AG04450 (cell line): Measurements from ENCODE around the gene PITPNM3. TPM values are rescaled to one million over a fixed set of nuclear protein-coding genes. Genes with fewer than 3 reads are reported as not detected.

Experiments
- CTCF ChIA-PET: fragments of 300-600, 350-600 bp; formaldehyde crosslinking; extraction: SDS; loops from one replicate; lab custom pipeline; 2022; ENCODE audit warnings: antibody characterized with exemption, inconsistent platforms; lab: Charles Lee
- POLR2A ChIA-PET: fragments of 350-600 bp; formaldehyde crosslinking; extraction: SDS; loops from one replicate; lab custom pipeline; 2021; ENCODE audit warnings: antibody characterized with exemption, inconsistent platforms; lab: Yijun Ruan, JAX
- DNase-seq: peaks from one replicate; pipeline ENCODE4 v3.0.0-alpha.2; 2011; ENCODE audit warnings: low read depth, low spot score
- H3K27ac ChIP-seq: one replicate; pipeline ENCODE4 v1.5.1; 2012; ENCODE audit warnings: low read depth, low read length, control low read depth
- H3K27me3 ChIP-seq: one replicate; pipeline ENCODE4 v1.6.0; 2012; ENCODE audit warnings: low read length; ENCODE audit not compliant: control insufficient read depth, insufficient read depth
- H3K4me3 ChIP-seq: 2 replicates; pipeline ENCODE4 v1.5.1; 2011; ENCODE audit warnings: mild to moderate bottlenecking, low read depth, low read length, control low read depth
- H3K9me3 ChIP-seq: 2 replicates; pipeline ENCODE4 v1.5.1; 2012; ENCODE audit warnings: low read length; ENCODE audit not compliant: control insufficient read depth, insufficient read depth
- polyA plus RNA-seq: library from polyadenylated mRNA; depleted of rRNA; stranded (reverse); fragments of >200 nt; gene quantifications from 2 replicates; pipeline ENCODE4 v1.2.3, GENCODE V29; 2011
- TF ChIP-seq, protein P1 (sequence below): IDR thresholded peaks from 2 replicates; pipeline ENCODE4 v1.5.1; 2011; ENCODE audit warnings: low read depth, low read length, control low read depth, inconsistent platforms

PITPNM3 gene
- polyA plus RNA-seq, 1 experiment: 0.38 TPM

- Histone ChIP-seq H3K27me3 (peaks cover 18% of the 10 kb centered on the region), H3K4me3 (no peak overlapping the region), H3K9me3 (no peaks in the 10 kb centered on the region; the same call in 1 of the 2 replicates), H3K27ac (no peak overlapping the region)
- DNase-seq: no peak
- POLR2A ChIA-PET: no interaction called here
- TF ChIP-seq, protein P1, sequence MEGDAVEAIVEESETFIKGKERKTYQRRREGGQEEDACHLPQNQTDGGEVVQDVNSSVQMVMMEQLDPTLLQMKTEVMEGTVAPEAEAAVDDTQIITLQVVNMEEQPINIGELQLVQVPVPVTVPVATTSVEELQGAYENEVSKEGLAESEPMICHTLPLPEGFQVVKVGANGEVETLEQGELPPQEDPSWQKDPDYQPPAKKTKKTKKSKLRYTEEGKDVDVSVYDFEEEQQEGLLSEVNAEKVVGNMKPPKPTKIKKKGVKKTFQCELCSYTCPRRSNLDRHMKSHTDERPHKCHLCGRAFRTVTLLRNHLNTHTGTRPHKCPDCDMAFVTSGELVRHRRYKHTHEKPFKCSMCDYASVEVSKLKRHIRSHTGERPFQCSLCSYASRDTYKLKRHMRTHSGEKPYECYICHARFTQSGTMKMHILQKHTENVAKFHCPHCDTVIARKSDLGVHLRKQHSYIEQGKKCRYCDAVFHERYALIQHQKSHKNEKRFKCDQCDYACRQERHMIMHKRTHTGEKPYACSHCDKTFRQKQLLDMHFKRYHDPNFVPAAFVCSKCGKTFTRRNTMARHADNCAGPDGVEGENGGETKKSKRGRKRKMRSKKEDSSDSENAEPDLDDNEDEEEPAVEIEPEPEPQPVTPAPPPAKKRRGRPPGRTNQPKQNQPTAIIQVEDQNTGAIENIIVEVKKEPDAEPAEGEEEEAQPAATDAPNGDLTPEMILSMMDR: no peak
- CTCF ChIA-PET: no interaction called here
Observed at GRCh38 chr17:6497496-6498221, 58.7 kb downstream of the PITPNM3 start.

DNA sequence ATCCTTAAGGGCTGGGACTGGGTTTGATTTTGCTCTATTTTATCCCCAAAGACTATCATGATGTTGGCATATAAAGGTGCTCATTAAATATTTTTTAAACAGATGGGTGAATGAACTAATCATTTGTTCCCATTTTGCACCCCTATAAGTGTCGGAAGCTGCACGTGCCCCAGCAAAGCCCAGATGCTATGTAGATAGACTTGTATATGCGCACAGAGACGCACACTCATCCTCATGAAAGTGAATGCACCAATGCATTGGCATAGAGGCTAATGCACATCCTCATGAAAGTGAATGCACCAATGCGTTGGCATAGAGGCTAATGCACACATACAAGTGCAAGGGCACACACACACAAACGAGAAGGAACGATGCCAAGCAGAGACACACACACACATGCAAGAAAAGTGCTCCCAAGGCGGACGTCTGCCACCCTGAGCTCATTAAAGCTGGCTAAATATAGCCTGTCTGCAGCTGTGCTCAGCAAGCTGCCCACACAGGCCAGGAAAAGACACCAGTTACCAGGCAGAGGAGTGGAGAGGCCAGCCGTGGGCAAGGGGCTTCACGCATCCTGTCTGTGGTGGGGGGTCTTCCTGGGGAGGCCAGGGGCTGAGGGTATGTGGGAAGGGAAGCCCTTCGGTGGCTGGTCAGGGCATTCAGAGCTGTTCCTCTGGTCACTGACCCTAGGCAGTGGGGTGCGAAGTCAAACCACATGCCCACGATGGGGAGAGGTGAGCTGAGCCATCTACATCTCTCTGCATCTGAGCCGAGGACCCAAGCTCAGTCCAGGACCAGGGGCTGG is 59.5 kb downstream of the PITPNM3 start:
- DNase-seq: no peak
- H3K27me3 ChIP-seq: peaks cover 18% of the 10 kb centered on the region
- ChIA-PET CTCF (no interaction called here), POLR2A (no interaction called here)
- H3K27ac ChIP-seq: no peak overlapping the region
- TF ChIP-seq, protein P1: no peak
- no peaks in the 10 kb centered on the region; the same call in 1 of the 2 replicates for H3K9me3 ChIP-seq
- no peak overlapping the region for H3K4me3 ChIP-seq

DNA sequence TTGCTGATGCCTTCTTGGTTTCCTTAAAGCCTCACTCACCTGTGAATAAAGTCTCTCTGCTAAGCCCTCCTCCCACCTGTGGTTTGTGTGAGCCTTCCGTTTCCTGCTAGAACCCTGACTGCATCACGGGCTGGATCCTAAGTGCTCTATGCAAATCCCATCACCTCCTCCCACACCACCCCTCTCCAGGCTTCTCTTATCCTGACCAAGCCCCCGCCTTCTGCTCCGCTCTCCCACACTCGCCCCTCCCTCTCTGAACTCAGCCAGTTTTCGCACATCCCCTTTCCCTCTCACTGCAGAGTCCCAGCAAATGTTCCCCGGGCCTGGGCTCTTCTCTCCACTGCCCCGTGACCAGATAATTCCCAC is 60.3 kb downstream of the PITPNM3 start:
- Histone ChIP-seq H3K4me3 (no peak overlapping the region), H3K9me3 (no peaks in the 10 kb centered on the region; the same call in 1 of the 2 replicates), H3K27me3 (peaks cover 18% of the 10 kb centered on the region), H3K27ac (no peak overlapping the region)
- TF ChIP-seq, protein P1: no peak
- ChIA-PET POLR2A (no interaction called here), CTCF (no interaction called here)
- no peak for DNase-seq

DNA sequence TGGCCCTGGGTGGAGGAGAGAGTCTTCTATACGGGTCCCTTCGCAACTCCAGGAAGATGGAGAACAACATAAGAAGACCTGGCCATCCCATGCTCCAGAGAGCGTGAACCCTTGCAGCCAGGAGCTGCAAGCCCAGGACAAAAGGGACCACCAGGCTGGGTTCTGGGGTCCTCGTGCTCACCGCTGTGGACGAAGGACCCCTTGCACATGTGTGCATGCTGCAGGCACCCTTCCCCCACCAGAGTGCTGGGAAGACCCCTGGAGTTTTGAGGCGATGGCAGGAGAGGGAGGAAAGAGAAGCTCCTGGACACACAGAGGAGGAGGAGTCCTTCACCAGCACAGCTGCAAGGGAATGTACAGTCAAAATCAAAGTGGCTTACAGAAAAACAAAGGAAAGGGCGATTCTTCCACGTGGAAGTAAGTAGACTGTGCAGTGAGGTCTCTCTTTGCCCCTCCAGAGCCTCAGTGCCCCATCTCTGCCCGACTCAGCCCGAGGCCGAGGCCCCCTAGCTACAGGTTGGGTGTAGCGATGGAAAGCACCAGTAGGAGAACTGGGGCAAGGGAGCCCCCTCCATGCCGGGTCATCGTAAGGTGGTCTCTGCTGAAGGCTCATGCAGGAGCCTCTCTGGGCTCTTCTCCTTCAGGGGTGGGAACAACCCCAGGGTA is 60.8 kb downstream of the PITPNM3 start:
- DNase-seq: no peak
- TF ChIP-seq, protein P1: no peak; the same call in 1 of the 2 replicates
- no peak overlapping the region for H3K4me3 ChIP-seq
- H3K27me3 ChIP-seq: peaks cover 18% of the 10 kb centered on the region
- H3K9me3 ChIP-seq: no peaks in the 10 kb centered on the region; the same call in 1 of the 2 replicates
- CTCF ChIA-PET: no interaction called here
- no peak overlapping the region for H3K27ac ChIP-seq
- POLR2A ChIA-PET: no interaction called here
